IPS-18a (cell line): ENCODE measurements around the gene ATG16L2.

Experiments used
- H3K27ac ChIP-seq: one replicate; pipeline ENCODE4 v1.5.1; 2013; ENCODE audit warnings: low read length
- H3K27me3 ChIP-seq: one replicate; pipeline ENCODE4 v1.6.1; 2013; ENCODE audit warnings: mild to moderate bottlenecking, low read length; ENCODE audit not compliant: control insufficient read depth, insufficient read depth
- H3K36me3 ChIP-seq: one replicate; pipeline ENCODE4 v1.6.1; 2013; ENCODE audit warnings: low read depth, low read length; ENCODE audit not compliant: control insufficient read depth
- H3K4me1 ChIP-seq: one replicate; pipeline ENCODE4 v1.6.1; 2013; ENCODE audit warnings: low read depth, low read length; ENCODE audit not compliant: control insufficient read depth
- H3K4me3 ChIP-seq: one replicate; pipeline ENCODE4 v1.5.1; 2013; ENCODE audit warnings: low read length
- H3K9ac ChIP-seq: one replicate; pipeline ENCODE4 v1.6.1; 2013; ENCODE audit warnings: mild to moderate bottlenecking, low read length, moderate library complexity
- H3K9me3 ChIP-seq: one replicate; pipeline ENCODE4 v1.6.1; 2013; ENCODE audit warnings: low read depth, low read length; ENCODE audit not compliant: control insufficient read depth

The ATG16L2 gene

DNA sequence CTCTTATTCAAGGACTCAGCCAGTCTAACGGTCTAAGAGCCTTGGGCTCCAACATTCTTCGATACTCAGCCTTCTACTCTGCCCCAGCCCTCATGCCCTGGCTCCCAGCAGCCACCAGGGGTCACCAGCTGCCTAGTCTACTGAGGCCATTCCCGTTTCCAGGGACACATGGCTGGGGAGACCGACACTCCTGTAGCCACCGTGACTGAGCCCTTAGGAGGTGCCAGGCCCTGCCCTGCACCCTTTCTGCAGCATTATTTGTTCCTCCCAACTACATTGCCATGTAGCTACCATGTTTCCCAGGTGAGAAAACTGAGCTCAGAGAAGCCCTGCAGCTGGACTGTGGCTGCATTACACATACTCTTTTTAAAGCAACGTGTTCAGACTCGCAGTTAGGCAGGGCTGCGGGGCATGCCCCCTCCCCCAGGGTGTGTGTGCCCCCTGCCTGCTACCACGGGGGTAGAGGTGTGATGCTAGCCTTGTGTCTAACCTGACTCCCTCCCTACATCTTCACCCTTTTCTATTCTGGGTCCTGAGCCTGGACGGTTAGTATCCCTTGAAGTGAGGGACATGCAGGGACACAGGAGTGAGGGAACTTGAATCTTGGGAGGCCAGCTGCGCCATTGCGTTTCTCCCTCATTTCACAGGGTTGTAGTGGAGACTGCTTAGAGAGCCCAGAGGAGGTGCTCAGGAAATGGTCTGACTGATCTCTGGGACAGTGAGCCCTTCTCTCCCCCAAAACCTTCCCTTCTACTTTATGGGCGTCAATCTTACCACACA, 17.5 kb downstream of the ATG16L2 start:
- H3K4me1 ChIP-seq: peaks cover 6% of the 10 kb centered on the region
- no peak overlapping the region for H3K4me3 ChIP-seq
- H3K27me3 ChIP-seq: no peaks in the 10 kb centered on the region
- H3K9me3 ChIP-seq: no peaks in the 10 kb centered on the region
- H3K27ac ChIP-seq: no peak overlapping the region
- H3K9ac ChIP-seq: no peak overlapping the region
- H3K36me3 ChIP-seq: no peaks in the 10 kb centered on the region

DNA sequence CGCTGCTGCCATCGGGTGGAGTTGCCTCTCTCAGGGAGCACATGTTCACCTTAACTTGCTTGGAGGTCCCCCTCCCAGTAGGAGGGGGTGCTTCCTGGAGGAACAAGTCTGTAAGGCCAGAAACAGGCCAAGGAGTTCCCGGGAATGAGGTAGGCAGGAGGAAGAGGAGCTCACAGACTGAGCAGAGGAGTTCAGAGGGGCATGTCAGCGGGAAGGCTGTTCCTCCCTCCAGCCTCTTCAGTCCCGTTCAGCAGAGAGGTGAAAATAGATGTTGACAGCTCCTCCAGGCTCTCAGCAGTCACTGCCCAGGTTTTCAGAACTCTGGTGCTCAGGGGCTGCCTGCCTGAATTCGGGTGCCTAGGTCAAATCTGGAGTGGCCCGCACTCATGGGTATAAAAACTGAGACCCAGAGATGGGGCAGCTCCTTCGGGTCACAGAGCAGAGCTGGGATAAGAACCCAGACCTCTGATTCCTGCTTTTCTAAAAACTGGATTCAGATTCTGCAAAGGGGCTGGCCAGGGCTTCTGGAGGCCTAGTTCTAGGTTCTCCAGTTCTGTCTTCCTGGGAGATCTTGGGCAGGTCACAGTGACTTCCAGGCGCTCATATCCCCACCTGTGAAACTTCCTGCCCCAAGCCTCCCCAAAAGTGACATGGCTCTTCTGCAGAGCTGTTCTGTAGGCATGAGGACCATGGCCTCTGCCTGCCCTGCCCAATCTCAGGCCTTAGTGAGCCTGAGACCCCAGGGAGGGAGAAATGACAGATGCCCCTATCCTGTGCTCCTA, 18.3 kb downstream of the ATG16L2 start:
- Histone ChIP-seq H3K4me3 (no peak overlapping the region), H3K27ac (no peak overlapping the region), H3K4me1 (peaks cover 6% of the 10 kb centered on the region), H3K36me3 (no peaks in the 10 kb centered on the region), H3K27me3 (no peaks in the 10 kb centered on the region), H3K9me3 (no peaks in the 10 kb centered on the region), H3K9ac (no peak overlapping the region)

DNA sequence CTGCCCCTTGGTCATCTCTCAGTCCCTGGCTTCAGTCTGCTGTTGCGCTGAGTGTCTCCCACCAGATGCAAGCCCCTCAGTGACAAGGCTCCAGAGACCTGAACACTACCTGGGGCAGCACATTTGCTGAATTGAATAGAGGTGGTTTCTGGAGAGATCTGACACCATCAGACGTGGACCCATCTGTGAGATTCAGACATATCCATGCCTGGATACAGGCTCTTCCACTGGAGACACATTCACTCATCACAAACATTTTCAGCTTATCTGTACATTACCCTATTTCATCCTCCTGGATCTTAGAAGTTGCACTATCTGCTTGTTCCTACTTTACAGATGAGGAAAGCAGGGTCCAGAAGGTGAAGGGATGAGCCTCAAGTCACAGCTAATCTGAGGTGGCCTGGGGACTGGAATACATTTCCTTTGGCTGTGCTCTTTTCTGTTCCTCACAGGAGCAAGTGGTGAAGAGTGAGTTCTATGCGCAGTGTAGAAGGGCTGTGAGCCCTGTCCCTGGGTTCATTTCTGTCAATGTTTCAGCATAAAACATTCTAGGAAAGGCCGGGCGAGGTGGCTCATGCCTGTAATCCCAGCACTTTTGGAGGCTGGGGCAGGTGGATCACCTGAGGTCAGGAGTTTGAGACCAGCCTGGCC, 19.0 kb downstream of the ATG16L2 start:
- H3K27ac ChIP-seq: no peak overlapping the region
- H3K27me3 ChIP-seq: no peaks in the 10 kb centered on the region
- H3K9ac ChIP-seq: no peak overlapping the region
- H3K4me3 ChIP-seq: no peak overlapping the region
- peaks cover 6% of the 10 kb centered on the region for H3K4me1 ChIP-seq
- no peaks in the 10 kb centered on the region for H3K36me3 ChIP-seq
- H3K9me3 ChIP-seq: no peaks in the 10 kb centered on the region

DNA sequence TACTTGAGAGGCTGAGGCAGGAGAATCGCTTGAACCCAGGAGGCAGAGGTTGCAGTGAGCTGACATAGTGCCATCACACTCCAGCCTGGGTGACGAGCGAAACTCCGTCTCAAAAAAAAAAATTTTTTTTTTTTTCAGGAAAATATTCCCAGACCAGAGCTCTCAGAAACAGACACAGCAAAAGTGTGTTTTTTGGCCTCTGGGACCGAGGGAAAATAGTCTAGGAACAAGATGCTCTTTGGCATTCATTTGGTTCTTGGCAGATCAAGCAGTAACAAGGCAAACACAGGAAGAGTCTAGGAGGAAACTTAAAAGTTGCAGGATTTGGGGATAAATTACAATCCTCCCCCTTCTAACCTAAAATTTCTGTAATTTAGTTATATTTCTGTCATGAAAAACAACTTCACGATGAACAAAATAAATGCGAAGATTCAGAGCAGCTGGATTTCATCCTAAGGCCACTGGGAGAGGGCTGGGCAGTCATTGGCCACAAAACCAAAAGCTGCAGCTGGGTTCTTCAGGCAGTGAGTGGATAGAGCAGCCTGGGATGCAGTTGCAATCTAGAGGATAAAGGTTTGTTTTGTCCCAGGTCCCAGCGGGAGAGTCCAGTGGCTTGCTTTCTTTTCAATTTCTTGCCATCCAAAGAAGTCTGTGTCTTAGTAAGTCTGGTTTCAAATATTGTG, 19.7 kb downstream of the ATG16L2 start:
- no peak overlapping the region for H3K9ac ChIP-seq
- no peak overlapping the region for H3K27ac ChIP-seq
- no peaks in the 10 kb centered on the region for H3K9me3 ChIP-seq
- no peak overlapping the region for H3K4me3 ChIP-seq
- H3K4me1 ChIP-seq: peaks cover 6% of the 10 kb centered on the region
- H3K27me3 ChIP-seq: no peaks in the 10 kb centered on the region
- H3K36me3 ChIP-seq: no peaks in the 10 kb centered on the region

DNA sequence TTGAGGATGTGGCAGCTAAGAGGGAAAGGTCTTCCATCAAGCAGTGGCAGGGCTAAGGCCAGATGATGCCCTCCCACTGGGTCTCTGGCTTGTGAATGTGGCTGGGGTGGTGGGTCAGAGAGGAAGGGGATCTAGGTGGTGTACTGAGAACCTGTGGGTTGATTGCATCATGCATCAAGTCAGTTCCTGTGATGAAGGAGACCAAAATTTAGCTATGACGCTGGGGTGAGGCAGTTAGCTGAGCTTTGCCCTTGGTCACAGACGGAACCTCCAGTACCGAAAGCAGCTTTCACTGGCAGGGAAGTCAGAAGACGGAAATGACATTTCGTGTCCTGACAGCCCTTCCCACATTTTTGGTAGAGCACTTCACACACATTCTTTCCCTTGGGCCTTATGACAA, 20.7 kb downstream of the ATG16L2 start:
- peaks cover 6% of the 10 kb centered on the region for H3K4me1 ChIP-seq
- H3K27ac ChIP-seq: no peak overlapping the region

DNA sequence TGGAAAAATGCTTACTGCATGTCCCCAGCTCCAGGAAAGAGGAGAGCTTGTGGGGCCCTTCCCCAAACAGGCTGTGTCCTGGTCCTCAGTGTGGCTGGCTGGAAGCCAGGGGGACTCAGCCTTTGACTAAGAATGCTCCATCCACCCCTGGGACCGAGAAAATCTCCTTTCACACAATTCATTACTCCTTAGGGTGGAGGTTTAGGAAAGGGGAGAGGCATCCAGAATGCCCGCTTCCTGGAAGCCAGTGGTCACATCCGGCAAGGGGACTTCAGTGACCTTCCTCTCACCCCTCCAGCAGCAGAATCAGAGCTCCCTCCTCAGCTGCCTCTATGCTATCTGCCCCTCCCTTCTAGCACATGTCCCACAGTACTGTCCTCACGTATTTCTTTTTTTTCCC, 21.9 kb downstream of the ATG16L2 start:
- no peaks in the 10 kb centered on the region for H3K27me3 ChIP-seq
- H3K9ac ChIP-seq: no peak overlapping the region
- H3K36me3 ChIP-seq: no peaks in the 10 kb centered on the region
- H3K4me3 ChIP-seq: no peak overlapping the region
- no peaks in the 10 kb centered on the region for H3K9me3 ChIP-seq
- no peak overlapping the region for H3K27ac ChIP-seq
- H3K4me1 ChIP-seq: peaks cover 6% of the 10 kb centered on the region

More for the DNA sequence above, 20.7 kb downstream of the ATG16L2 start:
- H3K36me3 ChIP-seq: no peaks in the 10 kb centered on the region
- H3K9me3 ChIP-seq: no peaks in the 10 kb centered on the region
- no peak overlapping the region for H3K4me3 ChIP-seq
- no peak overlapping the region for H3K9ac ChIP-seq
- no peaks in the 10 kb centered on the region for H3K27me3 ChIP-seq

DNA sequence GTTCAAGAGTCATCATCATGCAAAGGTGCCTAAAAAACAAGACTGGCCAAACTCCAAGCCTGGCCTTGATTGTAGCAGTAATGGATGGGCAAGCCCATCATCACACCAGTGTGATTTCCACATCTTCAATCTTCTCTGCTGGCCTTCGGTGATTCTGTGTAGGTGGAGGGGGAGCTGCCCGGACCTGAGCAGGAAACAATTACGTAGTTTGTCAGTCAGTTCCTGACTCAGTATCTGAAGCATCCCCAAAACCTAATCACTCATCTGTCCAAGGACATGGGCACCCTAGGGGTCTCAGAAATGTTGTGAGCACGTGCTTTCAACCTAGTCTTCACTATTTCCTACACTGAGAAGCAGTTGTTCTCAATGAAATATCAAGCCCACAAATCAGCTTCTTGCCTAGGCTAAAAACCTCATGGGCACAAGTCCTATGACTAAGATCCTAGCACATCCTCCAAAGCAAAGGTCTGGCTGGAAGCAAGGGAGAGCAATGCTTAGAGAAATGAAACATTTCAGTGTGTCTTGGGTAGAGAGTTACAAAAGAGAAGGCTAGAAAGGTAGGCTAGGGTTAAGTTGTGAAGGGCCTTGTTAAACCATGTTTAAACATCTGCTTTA, 24.6 kb downstream of the ATG16L2 start:
- H3K27me3 ChIP-seq: no peaks in the 10 kb centered on the region
- H3K9me3 ChIP-seq: no peaks in the 10 kb centered on the region
- H3K9ac ChIP-seq: no peak overlapping the region
- H3K36me3 ChIP-seq: no peaks in the 10 kb centered on the region
- no peak overlapping the region for H3K4me3 ChIP-seq
- no peaks in the 10 kb centered on the region for H3K4me1 ChIP-seq
- no peak overlapping the region for H3K27ac ChIP-seq

DNA sequence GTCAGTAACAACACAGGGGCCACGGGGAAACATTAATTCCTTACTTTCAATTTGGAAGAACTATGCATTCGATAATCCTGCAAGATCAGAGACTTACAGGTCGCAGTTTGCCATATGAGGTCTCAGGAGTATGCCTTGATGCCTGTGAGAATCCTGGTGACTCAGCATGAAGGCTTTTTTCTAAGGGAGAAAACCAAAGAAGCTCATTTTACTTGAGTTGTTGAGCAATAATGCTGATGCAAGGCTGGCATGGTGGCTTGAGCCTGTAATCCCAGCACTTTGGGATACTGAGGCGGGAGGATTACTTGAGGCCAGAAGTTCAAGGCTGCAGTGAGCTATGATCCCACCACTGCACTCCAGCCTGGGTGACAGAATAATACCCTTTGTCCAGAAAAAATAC, 26.6 kb downstream of the ATG16L2 start:
- Histone ChIP-seq H3K27me3 (no peaks in the 10 kb centered on the region), H3K9ac (no peak overlapping the region), H3K27ac (no peak overlapping the region), H3K36me3 (no peaks in the 10 kb centered on the region), H3K9me3 (no peaks in the 10 kb centered on the region), H3K4me1 (no peaks in the 10 kb centered on the region), H3K4me3 (no peak overlapping the region)

DNA sequence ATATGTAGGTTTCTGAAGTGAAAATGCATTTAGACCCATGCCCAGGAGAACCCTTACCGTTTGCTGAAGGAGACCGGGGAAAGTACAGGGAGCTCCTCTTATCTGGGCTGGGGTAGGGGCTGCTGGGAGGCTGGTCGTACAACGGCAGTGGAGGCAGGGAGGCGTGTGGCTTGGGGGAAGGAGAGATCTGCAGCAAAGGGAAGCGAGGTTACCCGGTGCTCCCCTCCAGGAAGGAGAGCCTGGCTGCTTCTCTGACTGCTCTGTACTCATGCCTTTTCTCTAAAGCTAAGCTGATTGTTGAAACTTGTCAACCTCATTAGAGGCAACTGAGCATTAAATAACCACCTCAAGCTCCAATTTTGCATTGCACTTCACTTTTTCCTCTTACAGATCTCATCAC, 27.2 kb downstream of the ATG16L2 start:
- Histone ChIP-seq H3K36me3 (no peaks in the 10 kb centered on the region), H3K27me3 (no peaks in the 10 kb centered on the region), H3K9me3 (no peaks in the 10 kb centered on the region), H3K9ac (no peak overlapping the region), H3K27ac (no peak overlapping the region), H3K4me3 (no peak overlapping the region), H3K4me1 (no peaks in the 10 kb centered on the region)

DNA sequence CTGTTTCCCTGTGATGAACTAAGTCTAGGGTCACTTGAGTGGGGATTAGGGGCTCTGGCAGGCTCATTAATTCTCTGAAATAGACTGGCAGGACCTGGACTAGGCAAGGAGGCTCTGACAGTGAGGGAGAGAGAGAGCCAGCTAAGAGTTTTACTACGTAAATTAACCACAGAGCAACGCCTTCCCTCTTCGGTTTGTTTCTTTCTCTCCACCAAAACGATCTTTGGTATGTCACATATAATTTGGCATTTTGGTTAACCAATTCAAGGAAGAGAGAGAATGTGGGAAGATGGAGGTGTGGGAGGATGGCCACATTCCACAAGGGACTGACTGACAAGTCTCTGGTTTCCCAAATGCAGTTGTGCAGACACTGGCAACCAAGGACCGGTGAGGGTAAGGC, 27.9 kb downstream of the ATG16L2 start:
- Histone ChIP-seq H3K27ac (no peak overlapping the region), H3K36me3 (no peaks in the 10 kb centered on the region), H3K9me3 (no peaks in the 10 kb centered on the region), H3K4me1 (no peaks in the 10 kb centered on the region), H3K27me3 (no peaks in the 10 kb centered on the region), H3K9ac (no peak overlapping the region), H3K4me3 (no peak overlapping the region)
